ENCODE data around the gene GOLGA6L26.
"Not testable (repeated sequence)": the region's sequence is repeated elsewhere in the genome, so short reads cannot be mapped to it uniquely, and the experiment has no call there.

- not testable (repeated sequence) for TF ChIP-seq POLR2AphosphoS5, POLR2A (IDR thresholded peaks at IDR 0.05)
- TF ChIP-seq, protein P1, sequence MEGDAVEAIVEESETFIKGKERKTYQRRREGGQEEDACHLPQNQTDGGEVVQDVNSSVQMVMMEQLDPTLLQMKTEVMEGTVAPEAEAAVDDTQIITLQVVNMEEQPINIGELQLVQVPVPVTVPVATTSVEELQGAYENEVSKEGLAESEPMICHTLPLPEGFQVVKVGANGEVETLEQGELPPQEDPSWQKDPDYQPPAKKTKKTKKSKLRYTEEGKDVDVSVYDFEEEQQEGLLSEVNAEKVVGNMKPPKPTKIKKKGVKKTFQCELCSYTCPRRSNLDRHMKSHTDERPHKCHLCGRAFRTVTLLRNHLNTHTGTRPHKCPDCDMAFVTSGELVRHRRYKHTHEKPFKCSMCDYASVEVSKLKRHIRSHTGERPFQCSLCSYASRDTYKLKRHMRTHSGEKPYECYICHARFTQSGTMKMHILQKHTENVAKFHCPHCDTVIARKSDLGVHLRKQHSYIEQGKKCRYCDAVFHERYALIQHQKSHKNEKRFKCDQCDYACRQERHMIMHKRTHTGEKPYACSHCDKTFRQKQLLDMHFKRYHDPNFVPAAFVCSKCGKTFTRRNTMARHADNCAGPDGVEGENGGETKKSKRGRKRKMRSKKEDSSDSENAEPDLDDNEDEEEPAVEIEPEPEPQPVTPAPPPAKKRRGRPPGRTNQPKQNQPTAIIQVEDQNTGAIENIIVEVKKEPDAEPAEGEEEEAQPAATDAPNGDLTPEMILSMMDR (IDR thresholded peaks at IDR 0.05), result not testable (repeated sequence)
Measured at GRCh38 chr15:23380700-23381099, 46.7 kb upstream of the GOLGA6L26 start.
